Lung microvascular endothelial cell (primary cell): Measurements from ENCODE around the gene RINT1. TPM values are rescaled to one million over a fixed set of nuclear protein-coding genes. Genes with fewer than 3 reads are reported as not detected.

Source experiments
- DNase-seq, 2 donors: peaks; one replicate each; pipeline versions ENCODE4 v3.0.0 to v3.0.0-alpha.2; 2010; ENCODE audit warnings: low read depth in 2 of 2
- total RNA-seq: library from RNA; depleted of rRNA; stranded (reverse); fragments of >200 nt; gene quantifications from 2 replicates; pipeline ENCODE4 v1.2.1, GENCODE V29; 2014

The RINT1 gene
- total RNA-seq, 1 donor from 2014 or later: 9.3 TPM

- DNase-seq: no peak
These were observed 1.5 kb upstream of the RINT1 start for GRCh38 chr7:105530546-105530945.

- no peak for DNase-seq
These were observed 884 bp downstream of the RINT1 start for GRCh38 chr7:105532709-105533460.

GRCh38 chr7:105538339-105538738 lies 6.3 kb downstream of the RINT1 start:
- DNase-seq: no peak

GRCh38 chr7:105559926-105560325 lies 27.9 kb downstream of the RINT1 start:
- DNase-seq: no peak

- no peak for DNase-seq
These were observed 33.2 kb downstream of the RINT1 start for GRCh38 chr7:105565190-105565589.

GRCh38 chr7:105567024-105567423 lies 35.0 kb downstream of the RINT1 start:
- DNase-seq: peak in 1 of 2 donors; percentile 73

- peak in 1 of 2 donors; percentile 19 for DNase-seq
These were observed 35.8 kb downstream of the RINT1 start for GRCh38 chr7:105567821-105568220.

- DNase-seq: no peak
These were observed 39.9 kb downstream of the RINT1 start for GRCh38 chr7:105571891-105572290.

- DNase-seq: no peak
These were observed 45.2 kb downstream of the RINT1 start for GRCh38 chr7:105577251-105577650.

- DNase-seq: no peak
These were observed 46.5 kb downstream of the RINT1 start for GRCh38 chr7:105578496-105578895.

GRCh38 chr7:105580022-105580740 lies 48.2 kb downstream of the RINT1 start:
- peak in 1 of 2 donors; percentile 4 for DNase-seq

- peak; percentile 55 to 62 for DNase-seq
These were observed 49.2 kb downstream of the RINT1 start, which contains the start of gene EFCAB10 for GRCh38 chr7:105581066-105581811. TSS of gene EFCAB10 (minus strand) at chr7:105581493. CDS start at chr7:105581463, 30 bp downstream.

- DNase-seq: no peak
These were observed 51.1 kb downstream of the RINT1 start for GRCh38 chr7:105583061-105583460.

- no peak for DNase-seq
These were observed 52.2 kb downstream of the RINT1 start for GRCh38 chr7:105584165-105584564.

- no peak for DNase-seq
These were observed 54.0 kb downstream of the RINT1 start for GRCh38 chr7:105585850-105586500.

- DNase-seq: no peak
These were observed 56.1 kb downstream of the RINT1 start for GRCh38 chr7:105587909-105588635.

GRCh38 chr7:105589356-105590077 lies 57.5 kb downstream of the RINT1 start:
- peak; percentile 80 to 89 for DNase-seq

- no peak for DNase-seq
These were observed 58.8 kb downstream of the RINT1 start for GRCh38 chr7:105590793-105591192.

- DNase-seq: peak; percentile 14 to 36
These were observed 59.5 kb downstream of the RINT1 start for GRCh38 chr7:105591522-105591921.

GRCh38 chr7:105594034-105594433 lies 62.0 kb downstream of the RINT1 start:
- no peak for DNase-seq
